C4-2B (cell line): ENCODE data around the gene WBP1.

Experiments used
- CTCF ChIP-seq: fragments of 450-650 bp; conservative IDR thresholded peaks from 2 replicates; pipeline ENCODE4 v1.5.1; 2017; ENCODE audit warnings: mild to moderate bottlenecking
- ZFX ChIP-seq: fragments of 450-650 bp; IDR thresholded peaks from 2 replicates; pipeline ENCODE4 v1.6.1; 2017

GRCh38 chr2:74430502-74430901 is 27.7 kb upstream of the WBP1 start:
- TF ChIP-seq CTCF (no peak), ZFX (no peak)
